GM18526 (cell line): Measurements from ENCODE around the gene GPRASP1.

Source experiments
- POLR2A ChIP-seq: IDR thresholded peaks from 3 replicates; pipeline ENCODE4 v1.6.1; 2011; ENCODE audit not compliant: insufficient read length; ENCODE audit errors: extremely low read depth

The GPRASP1 gene

DNA sequence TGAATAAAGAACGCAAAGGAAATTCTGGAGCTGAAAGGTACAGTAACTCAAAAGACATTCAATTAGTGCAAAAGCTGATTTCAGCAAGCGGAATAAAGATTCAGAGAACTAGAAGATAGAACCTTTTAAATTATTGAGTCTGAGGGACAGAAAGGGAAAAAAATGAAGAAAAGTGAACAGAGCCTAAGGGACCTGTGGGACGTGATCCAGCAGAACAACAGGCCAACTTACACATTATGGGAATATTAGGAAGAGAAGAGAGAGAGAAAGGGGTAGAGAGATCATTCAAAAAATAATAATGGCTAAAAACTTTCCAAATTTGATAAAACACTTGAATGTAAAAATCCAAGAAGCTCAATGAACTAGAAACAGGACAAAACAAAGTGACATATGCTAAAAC lies 43.5 kb downstream of the GPRASP1 start:
- no peak for TF ChIP-seq POLR2A

DNA sequence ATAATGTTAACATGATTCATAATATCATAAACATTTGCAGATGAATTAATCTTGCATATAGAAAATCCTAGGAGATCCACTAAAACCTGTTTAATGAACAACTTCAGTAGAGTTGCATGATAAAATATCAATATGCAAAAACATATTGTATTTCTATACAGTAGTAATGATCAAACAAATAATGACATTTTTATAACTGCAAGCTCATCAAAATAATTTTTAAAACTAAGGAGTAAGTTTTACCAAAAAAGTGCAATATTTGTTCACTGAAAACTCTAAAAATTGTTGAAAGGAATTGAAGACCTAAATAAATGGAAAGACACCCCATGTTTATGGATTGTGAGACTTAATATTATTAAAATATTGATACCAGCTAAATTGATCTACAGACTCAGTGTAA lies 45.0 kb downstream of the GPRASP1 start:
- no peak for TF ChIP-seq POLR2A

DNA sequence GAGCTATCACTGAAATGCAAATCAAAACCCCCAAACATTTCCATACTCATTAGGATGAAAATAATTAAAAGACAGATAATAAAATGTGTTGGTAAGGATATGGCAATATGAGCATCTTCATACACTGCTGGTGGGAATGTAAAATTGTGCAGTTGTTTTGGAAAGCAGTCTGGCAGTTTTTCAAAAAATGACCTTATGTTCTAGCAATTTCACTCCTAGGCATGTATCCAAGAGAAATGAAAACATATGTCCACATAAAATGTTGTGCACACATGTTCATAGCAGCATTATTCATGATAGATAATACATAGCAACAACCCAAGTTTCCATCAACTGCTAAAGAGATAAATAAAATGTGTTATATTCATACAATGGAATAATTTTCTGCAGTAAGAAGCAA lies 46.2 kb downstream of the GPRASP1 start:
- TF ChIP-seq POLR2A: no peak
